ENCODE measurements around the gene LBX1.

The LBX1 gene

DNA sequence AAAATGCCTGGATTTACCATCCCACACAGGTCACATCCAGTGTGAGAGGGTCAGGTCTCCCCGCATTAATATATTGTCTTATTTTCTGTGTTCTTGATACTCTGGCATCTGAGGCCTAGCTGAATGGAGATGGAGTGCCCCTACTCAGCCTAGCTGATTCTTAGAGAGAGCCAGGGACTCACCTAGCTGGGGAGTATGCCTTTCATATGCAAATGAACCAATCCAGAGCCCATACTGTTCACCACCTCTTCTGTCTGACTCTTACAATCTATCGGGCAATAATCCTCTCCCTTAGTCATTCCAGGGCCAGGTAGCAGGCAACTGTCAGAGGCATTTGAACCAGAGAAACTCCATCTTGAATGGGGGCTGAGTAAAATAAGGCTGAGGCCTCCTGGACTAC lies 46.3 kb downstream of the LBX1 start:
- peaks cover 31% of the 10 kb centered on the region for H3K27me3 Mint-ChIP-seq
- intact Hi-C loops (cut with micrococcal nuclease), result no loop called here
- no peaks in the 10 kb centered on the region for H3K36me3 Mint-ChIP-seq (ENCODE audit: low read depth)
- no peak overlapping the region for H3K4me3 Mint-ChIP-seq
- no peaks in the 10 kb centered on the region for H3K4me1 Mint-ChIP-seq (ENCODE audit: low read depth)
- H3K27ac Mint-ChIP-seq, result no peak overlapping the region
- no peaks in the 10 kb centered on the region for H3K9me3 Mint-ChIP-seq
